Measurements from ENCODE around the gene MECR.

GRCh38 chr1:29157269-29157601 is 73.5 kb downstream of the MECR start:
- TF ChIP-seq POLR2A (IDR thresholded peaks at IDR 0.05; ENCODE audit: low read depth, low read length) (no peak), POLR2AphosphoS5 (IDR thresholded peaks at IDR 0.05; ENCODE audit: low read depth, low read length) (no peak), TAF1 (IDR thresholded peaks at IDR 0.05; ENCODE audit: borderline replicate concordance, low read depth, low read length) (no peak)

Measured in GM12892 (cell line).